Anterior cingulate cortex (tissue), 58 donors: ENCODE data around the gene SEMA4F.
"Not testable (repeated sequence)": the region's sequence is repeated elsewhere in the genome, so short reads cannot be mapped to it uniquely, and the experiment has no call there.

ENCODE experiments used
- DNase-seq, 58 donors: peaks; one replicate each; lab custom pipeline; 2025; lab: John Stamatoyannopoulos, UW

The SEMA4F gene, protein sequence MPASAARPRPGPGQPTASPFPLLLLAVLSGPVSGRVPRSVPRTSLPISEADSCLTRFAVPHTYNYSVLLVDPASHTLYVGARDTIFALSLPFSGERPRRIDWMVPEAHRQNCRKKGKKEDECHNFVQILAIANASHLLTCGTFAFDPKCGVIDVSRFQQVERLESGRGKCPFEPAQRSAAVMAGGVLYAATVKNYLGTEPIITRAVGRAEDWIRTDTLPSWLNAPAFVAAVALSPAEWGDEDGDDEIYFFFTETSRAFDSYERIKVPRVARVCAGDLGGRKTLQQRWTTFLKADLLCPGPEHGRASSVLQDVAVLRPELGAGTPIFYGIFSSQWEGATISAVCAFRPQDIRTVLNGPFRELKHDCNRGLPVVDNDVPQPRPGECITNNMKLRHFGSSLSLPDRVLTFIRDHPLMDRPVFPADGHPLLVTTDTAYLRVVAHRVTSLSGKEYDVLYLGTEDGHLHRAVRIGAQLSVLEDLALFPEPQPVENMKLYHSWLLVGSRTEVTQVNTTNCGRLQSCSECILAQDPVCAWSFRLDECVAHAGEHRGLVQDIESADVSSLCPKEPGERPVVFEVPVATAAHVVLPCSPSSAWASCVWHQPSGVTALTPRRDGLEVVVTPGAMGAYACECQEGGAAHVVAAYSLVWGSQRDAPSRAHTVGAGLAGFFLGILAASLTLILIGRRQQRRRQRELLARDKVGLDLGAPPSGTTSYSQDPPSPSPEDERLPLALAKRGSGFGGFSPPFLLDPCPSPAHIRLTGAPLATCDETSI

GRCh38 chr2:74653985-74654882, at the start of gene SEMA4F:
TSS of gene SEMA4F (plus strand) at chr2:74654247. CDS start at chr2:74654377, 130 bp downstream.
- peak; percentile 64 to 98 (median 93) for DNase-seq

- no peak for DNase-seq
Observed at GRCh38 chr2:74606927-74607326, 47.1 kb upstream of the SEMA4F start.

DNA sequence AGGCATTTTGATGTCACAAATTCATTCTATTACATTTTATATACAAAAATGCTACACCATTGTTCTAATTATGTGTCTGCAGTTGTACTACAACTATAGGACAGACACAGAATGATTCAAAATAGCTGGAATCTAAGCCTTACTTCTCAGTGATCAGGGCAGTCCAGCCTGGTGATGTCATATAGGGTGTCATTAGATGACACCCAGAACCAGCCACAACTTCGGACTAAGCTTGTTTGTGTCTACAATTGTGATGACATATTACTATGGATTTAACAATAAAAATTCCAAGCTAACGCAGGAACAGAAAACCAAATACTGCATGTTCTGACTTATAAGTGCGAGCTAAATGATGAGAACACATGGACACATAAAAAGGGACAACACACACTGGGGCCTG, 36.9 kb upstream of the SEMA4F start:
- no peak for DNase-seq

- DNase-seq, result no peak
Observed at GRCh38 chr2:74618410-74619083, 35.5 kb upstream of the SEMA4F start.

GRCh38 chr2:74619651-74620297, 34.3 kb upstream of the SEMA4F start:
- no peak for DNase-seq

DNA sequence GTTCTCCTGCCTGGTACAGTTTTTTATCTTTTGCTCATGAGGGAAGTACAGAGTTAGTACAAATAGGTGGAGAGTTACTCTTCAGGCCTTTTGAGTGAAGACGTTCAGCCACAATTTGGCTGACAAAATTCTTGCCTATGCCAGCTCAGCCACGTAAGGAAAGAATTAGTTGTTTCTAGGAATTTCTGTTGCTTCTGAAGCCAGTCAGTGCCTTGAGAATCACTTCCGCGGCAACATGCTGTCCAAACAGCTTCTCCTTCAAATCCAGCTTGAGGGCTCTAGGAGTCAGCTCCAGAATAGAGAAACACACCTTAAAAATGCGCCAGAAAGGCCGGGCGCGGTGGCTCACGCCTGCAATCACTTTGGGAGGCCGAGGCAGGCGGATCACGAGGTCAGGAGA, 33.4 kb upstream of the SEMA4F start:
- no peak for DNase-seq

GRCh38 chr2:74625658-74626425, 28.2 kb upstream of the SEMA4F start:
- DNase-seq, result no peak

- DNase-seq, result no peak
Observed at GRCh38 chr2:74628538-74629105, 25.4 kb upstream of the SEMA4F start.

- DNase-seq, result not testable (repeated sequence)
Observed at GRCh38 chr2:74630454-74630853, 23.6 kb upstream of the SEMA4F start.

DNA sequence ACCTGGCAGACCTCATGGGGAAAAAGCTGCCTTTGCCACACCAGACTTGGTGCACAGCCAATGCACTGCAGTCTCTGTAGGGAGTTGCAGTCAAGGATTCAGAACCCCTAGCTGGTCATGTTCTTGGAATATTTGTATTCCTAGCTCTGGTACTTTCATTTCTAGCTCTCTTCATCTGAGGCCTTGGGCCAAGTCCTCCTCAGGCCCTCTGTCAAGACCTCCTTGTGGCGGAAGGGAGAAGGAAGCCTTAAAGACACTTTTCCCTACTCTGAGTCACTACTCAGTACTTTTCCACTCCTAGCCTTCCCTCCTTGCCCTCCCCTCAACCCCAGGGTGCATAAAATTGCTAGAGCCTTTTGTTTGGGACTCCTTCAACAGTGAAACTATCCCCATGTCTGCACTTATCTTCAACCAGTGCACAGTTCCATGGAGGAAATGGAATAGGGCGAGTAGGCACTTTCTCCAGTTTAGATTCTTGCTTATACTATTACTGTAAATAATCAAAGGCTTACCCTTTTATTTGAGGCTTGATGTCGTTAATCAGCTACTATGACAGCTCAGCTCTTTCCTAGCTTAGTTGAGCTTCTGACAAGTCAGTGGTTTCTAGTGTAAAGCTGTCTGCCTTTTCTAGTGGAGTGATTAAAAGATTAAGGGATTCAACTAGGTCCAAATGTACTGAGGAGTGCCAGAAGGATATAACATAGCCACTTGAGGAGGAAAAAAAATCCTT, 21.7 kb upstream of the SEMA4F start:
- no peak for DNase-seq

DNA sequence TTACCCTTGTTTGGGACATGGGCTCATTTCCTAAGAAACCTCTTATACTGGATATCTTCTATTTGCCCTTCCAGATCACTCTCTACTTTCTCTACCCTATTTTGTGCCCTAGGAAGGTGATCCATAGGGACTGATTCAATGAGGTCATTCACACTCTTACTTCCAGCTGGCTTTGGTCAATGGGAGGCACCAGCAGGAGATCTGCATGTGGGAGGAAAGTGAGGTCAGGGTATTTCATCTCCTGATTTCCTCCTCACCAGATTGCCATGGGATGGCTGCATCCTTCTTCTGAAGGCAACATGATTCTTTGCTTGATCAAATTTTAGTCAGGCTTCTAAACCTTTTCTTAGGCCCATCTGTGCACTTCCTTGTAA, 21.1 kb upstream of the SEMA4F start:
- no peak for DNase-seq

DNA sequence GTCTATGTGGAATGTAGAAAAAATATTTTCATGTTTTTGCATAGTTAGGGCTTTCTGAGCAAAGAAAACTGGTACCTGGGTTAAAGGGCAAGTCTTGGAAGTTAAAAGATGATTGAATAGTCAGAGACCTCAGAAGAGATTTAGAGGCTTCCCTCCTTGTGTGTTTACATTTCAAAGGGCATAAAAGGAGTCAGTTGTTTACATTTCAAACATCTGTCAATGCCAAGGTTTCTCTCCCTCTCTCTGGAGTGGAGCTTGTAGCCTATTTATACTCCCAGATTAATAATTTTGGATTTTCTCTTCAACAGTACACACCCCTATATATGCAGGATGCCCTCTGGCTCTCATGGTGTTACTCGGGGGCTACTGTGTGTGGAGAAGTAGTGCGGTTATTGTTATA, 14.5 kb upstream of the SEMA4F start:
- no peak for DNase-seq

GRCh38 chr2:74645344-74645743, 8.7 kb upstream of the SEMA4F start:
- no peak for DNase-seq

- DNase-seq, result no peak
Observed at GRCh38 chr2:74646201-74646600, 7.8 kb upstream of the SEMA4F start.

- no peak for DNase-seq
Observed at GRCh38 chr2:74646834-74647482, 7.1 kb upstream of the SEMA4F start.

DNA sequence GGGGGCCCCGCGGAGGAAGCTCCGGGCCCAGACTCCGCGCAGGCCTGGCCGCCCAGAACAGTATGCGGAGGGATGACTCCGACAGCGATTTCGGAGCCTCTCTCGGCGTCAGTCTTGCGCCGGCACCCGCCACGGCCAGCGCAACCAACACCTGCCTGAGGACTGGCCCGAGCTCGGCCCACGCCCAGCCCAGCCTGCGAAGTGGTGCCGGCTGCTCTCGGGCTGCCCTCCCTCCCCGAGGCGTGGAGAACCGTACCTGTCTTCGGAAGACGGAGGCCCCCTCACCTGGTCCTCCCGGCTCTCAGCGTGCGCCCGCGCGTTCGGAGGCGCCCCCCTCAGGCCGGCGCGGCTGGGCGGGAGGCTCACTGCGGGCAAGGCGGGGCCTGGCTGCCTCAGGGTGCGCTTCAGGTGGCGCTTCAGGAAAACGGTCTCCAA, 6.0 kb upstream of the SEMA4F start, which contains the start of gene M1AP:
Gene M1AP (minus strand): TSS at position 322 of the 435 bp plus-strand sequence. CDS start 8,055 bp downstream, outside the sequence.
- no peak for DNase-seq

DNA sequence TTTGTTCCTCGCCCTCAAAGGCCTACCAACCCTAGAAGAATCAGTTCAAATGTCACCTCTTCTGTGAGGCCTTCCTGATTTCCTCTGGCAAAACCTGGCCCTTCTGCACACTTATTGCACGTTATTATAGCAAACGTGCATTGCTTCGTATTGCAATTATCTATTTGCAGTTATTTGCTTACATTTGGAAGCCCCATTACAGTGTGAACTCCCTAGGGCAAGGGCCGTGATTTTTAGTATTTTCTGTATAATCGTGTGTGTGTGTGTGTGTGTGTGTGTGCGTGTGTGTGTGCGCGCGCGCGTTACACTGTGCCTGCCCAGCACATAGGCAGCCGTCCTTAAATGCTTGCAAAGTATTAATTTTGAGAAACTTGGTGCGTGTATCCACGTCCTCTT, 460 bp upstream of the SEMA4F start:
- no peak for DNase-seq
